Measurements from ENCODE around the gene TUT1.

DNA sequence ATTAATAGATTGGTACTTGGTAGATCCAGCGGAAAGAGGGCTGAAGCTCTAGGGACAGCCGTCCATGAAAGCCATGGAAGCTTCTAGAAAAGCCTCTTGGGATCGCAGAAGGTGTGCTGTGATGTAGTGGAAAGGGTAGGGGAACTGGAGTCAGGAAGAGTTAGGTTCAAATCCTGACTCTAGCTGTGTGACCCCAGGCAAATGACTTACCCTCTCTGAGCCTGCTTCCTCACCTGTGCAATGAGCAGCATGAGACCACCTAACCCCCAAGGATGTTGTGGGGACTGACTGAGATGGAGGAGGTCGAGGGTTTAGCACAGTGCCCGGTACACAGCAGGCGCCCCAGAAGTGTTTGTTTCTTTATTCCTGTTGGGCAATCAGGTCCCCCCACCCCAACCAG is 19.1 kb upstream of the TUT1 start:
- no peak for TF ChIP-seq EZH2 (IDR thresholded peaks at IDR 0.05; ENCODE audit: insufficient read depth, poor library complexity, severe bottlenecking)
- TF ChIP-seq EZH2phosphoT487 (IDR thresholded peaks at IDR 0.05; ENCODE audit: insufficient read depth, low read depth) = no peak

All from GM23248 (cell line).